ENCODE measurements around the gene FOXL1.

The FOXL1 gene

DNA sequence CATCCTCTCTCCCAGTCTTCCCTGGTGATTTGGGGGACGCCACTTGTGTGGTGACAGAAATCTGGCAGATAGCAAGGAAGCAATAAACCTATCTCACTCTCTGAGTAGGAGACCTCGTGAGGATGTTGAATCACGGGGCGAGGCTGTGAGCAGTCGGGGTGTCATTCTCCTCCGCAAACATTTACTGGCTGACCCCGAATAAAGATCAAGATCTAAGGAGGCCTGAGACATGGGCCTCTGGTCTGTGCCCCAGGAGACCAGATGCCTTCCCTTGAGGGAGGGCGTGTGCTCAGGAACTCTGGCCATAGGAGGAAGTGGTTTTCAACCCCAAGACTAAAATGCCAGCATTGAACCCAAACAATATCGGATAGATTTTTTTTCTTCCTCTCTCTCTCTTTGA is 53.1 kb downstream of the FOXL1 start:
- DNase-seq = no peak
- peaks cover 4% of the 10 kb centered on the region for H3K36me3 Mint-ChIP-seq (ENCODE audit: low read depth)
- H3K9me3 Mint-ChIP-seq = no peaks in the 10 kb centered on the region
- peaks cover 42% of the 10 kb centered on the region for H3K4me1 Mint-ChIP-seq
- H3K27ac Mint-ChIP-seq = no peak overlapping the region
- TF ChIP-seq, protein P1, sequence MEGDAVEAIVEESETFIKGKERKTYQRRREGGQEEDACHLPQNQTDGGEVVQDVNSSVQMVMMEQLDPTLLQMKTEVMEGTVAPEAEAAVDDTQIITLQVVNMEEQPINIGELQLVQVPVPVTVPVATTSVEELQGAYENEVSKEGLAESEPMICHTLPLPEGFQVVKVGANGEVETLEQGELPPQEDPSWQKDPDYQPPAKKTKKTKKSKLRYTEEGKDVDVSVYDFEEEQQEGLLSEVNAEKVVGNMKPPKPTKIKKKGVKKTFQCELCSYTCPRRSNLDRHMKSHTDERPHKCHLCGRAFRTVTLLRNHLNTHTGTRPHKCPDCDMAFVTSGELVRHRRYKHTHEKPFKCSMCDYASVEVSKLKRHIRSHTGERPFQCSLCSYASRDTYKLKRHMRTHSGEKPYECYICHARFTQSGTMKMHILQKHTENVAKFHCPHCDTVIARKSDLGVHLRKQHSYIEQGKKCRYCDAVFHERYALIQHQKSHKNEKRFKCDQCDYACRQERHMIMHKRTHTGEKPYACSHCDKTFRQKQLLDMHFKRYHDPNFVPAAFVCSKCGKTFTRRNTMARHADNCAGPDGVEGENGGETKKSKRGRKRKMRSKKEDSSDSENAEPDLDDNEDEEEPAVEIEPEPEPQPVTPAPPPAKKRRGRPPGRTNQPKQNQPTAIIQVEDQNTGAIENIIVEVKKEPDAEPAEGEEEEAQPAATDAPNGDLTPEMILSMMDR (IDR thresholded peaks at IDR 0.05) = no peak
- no peak overlapping the region for H3K4me3 Mint-ChIP-seq
- H3K27me3 Mint-ChIP-seq (ENCODE audit: low read depth, poor library complexity) = peaks cover 12% of the 10 kb centered on the region

Measured in nephron progenitor cell (in vitro differentiated cells).